HCT116 (cell line): ENCODE measurements around the gene BBS9.

Experiments used
- EZH2 ChIP-seq: fragments of 200-600 bp; sonication (generic); IDR thresholded peaks from 2 replicates; pipeline ENCODE4 v1.6.1; 2017; ENCODE audit warnings: antibody characterized with exemption, mixed run types
- JUND ChIP-seq: IDR thresholded peaks from 2 replicates; pipeline ENCODE4 v1.6.1; 2012
- POLR2A ChIP-seq: IDR thresholded peaks from 2 replicates; pipeline ENCODE4 v1.7.0; 2011; ENCODE audit warnings: borderline replicate concordance; ENCODE audit not compliant: insufficient read depth, insufficient read length; ENCODE audit errors: extremely low read depth
- POLR2AphosphoS5 ChIP-seq: IDR thresholded peaks from 2 replicates; pipeline ENCODE4 v1.6.1; 2011; ENCODE audit warnings: mild to moderate bottlenecking, low read depth, low read length, moderate library complexity
- SP1 ChIP-seq: IDR thresholded peaks from 2 replicates; pipeline ENCODE4 v1.6.1; 2012; ENCODE audit warnings: low read depth
- TF ChIP-seq, protein P1 (sequence below), 3 experiments: fragments of 200-600 bp in 1 of 3; sonication (generic) in 1 of 3; IDR thresholded peaks in 2 of 3; conservative IDR thresholded peaks in 1 of 3; 2 replicates each; pipeline ENCODE4 v1.5.1; 2012 to 2017; ENCODE audit warnings: low read depth in 2 of 3, low read length in 2 of 3, antibody characterized with exemption in 1 of 3, borderline replicate concordance in 1 of 3, control low read depth in 1 of 3, mild to moderate bottlenecking in 1 of 3, mixed read lengths in 1 of 3, mixed run types in 1 of 3, moderate library complexity in 1 of 3; ENCODE audit not compliant: insufficient read depth in 1 of 3
- TF ChIP-seq, protein P2 (sequence below): IDR thresholded peaks from 2 replicates; pipeline ENCODE4 v1.6.1; 2012; ENCODE audit warnings: low read depth

DNA sequence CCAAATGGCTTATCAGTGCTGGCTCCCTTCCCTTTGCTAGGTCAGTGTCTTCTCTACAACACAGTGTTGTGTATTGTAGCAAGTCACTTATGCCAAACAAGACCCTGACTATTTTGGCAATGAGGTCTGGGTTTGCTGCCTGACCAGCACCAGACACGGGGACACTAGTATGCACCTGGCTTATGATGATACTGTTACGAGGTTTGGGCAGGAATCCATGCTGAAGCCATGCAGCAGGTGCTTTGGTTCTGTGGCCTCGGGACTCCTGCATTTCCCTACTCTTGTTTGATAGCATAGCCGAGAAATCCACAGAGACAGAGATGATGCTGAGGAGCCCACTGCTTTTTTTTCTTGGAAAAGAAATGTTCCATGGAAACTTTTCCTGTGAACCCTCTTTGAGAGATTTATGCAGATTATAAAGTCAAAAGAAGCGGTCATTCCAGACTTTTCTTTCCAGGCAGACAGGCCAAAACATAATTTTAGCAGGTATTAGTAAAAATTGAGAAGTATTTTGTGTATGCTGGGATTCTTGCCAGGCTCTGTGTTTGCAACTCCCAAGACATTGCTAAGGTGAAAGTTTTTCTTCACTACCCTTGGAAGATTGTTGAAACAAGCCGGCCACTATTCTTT lies 291.1 kb downstream of the BBS9 start:
- TF ChIP-seq SP1 (no peak), POLR2A (no peak), JUND (no peak), POLR2AphosphoS5 (no peak), EZH2 (no peak)
- TF ChIP-seq, protein P1, sequence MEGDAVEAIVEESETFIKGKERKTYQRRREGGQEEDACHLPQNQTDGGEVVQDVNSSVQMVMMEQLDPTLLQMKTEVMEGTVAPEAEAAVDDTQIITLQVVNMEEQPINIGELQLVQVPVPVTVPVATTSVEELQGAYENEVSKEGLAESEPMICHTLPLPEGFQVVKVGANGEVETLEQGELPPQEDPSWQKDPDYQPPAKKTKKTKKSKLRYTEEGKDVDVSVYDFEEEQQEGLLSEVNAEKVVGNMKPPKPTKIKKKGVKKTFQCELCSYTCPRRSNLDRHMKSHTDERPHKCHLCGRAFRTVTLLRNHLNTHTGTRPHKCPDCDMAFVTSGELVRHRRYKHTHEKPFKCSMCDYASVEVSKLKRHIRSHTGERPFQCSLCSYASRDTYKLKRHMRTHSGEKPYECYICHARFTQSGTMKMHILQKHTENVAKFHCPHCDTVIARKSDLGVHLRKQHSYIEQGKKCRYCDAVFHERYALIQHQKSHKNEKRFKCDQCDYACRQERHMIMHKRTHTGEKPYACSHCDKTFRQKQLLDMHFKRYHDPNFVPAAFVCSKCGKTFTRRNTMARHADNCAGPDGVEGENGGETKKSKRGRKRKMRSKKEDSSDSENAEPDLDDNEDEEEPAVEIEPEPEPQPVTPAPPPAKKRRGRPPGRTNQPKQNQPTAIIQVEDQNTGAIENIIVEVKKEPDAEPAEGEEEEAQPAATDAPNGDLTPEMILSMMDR (IDR thresholded peaks at IDR 0.05 in 2 of 3, conservative IDR thresholded peaks at IDR 0.05 in 1 of 3; ENCODE audit: borderline replicate concordance in 1 of 3, insufficient read depth in 1 of 3, low read depth in 2 of 3, low read length in 2 of 3), result no peak
- TF ChIP-seq, protein P2, sequence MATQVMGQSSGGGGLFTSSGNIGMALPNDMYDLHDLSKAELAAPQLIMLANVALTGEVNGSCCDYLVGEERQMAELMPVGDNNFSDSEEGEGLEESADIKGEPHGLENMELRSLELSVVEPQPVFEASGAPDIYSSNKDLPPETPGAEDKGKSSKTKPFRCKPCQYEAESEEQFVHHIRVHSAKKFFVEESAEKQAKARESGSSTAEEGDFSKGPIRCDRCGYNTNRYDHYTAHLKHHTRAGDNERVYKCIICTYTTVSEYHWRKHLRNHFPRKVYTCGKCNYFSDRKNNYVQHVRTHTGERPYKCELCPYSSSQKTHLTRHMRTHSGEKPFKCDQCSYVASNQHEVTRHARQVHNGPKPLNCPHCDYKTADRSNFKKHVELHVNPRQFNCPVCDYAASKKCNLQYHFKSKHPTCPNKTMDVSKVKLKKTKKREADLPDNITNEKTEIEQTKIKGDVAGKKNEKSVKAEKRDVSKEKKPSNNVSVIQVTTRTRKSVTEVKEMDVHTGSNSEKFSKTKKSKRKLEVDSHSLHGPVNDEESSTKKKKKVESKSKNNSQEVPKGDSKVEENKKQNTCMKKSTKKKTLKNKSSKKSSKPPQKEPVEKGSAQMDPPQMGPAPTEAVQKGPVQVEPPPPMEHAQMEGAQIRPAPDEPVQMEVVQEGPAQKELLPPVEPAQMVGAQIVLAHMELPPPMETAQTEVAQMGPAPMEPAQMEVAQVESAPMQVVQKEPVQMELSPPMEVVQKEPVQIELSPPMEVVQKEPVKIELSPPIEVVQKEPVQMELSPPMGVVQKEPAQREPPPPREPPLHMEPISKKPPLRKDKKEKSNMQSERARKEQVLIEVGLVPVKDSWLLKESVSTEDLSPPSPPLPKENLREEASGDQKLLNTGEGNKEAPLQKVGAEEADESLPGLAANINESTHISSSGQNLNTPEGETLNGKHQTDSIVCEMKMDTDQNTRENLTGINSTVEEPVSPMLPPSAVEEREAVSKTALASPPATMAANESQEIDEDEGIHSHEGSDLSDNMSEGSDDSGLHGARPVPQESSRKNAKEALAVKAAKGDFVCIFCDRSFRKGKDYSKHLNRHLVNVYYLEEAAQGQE, result no peak
